GM12801 (cell line): ENCODE measurements around the gene PEMT.

Experiments used
- CTCF ChIP-seq: IDR thresholded peaks from one replicate; pipeline ENCODE4 v1.5.1; 2011; ENCODE audit warnings: control low read depth; ENCODE audit not compliant: insufficient read length; ENCODE audit errors: extremely low read depth

Gene PEMT

GRCh38 chr17:17606416-17607000 is 15.0 kb upstream of the PEMT start:
- TF ChIP-seq CTCF: no peak

- no peak for TF ChIP-seq CTCF
Observed at GRCh38 chr17:17605729-17606088, 14.2 kb upstream of the PEMT start.

- TF ChIP-seq CTCF: no peak
Observed at GRCh38 chr17:17605083-17605728, 13.7 kb upstream of the PEMT start.

GRCh38 chr17:17603895-17604225 is 12.4 kb upstream of the PEMT start:
- no peak for TF ChIP-seq CTCF

- no peak for TF ChIP-seq CTCF
Observed at GRCh38 chr17:17603178-17603894, 11.8 kb upstream of the PEMT start.

GRCh38 chr17:17599965-17600364 is 8.5 kb upstream of the PEMT start:
- TF ChIP-seq CTCF: no peak

GRCh38 chr17:17598003-17598402 is 6.5 kb upstream of the PEMT start:
- no peak for TF ChIP-seq CTCF
